H7 (cell line): ENCODE measurements around the gene LRRK1. TPM values are rescaled to one million over a fixed set of nuclear protein-coding genes. Genes with fewer than 3 reads are reported as not detected.

Experiments
- DNase-seq: peaks from one replicate; pipeline ENCODE4 v3.0.0; 2012
- H3K27me3 ChIP-seq: 2 replicates; pipeline ENCODE4 v1.6.0; 2011; ENCODE audit warnings: mild to moderate bottlenecking, low read length; ENCODE audit not compliant: control insufficient read depth, insufficient read depth
- H3K36me3 ChIP-seq: replicated peaks from 2 replicates; pipeline ENCODE4 v1.5.1; 2011; ENCODE audit warnings: low read length; ENCODE audit not compliant: control insufficient read depth, insufficient read depth
- H3K4me3 ChIP-seq: 2 replicates; pipeline ENCODE4 v1.5.1; 2011; ENCODE audit warnings: low read depth, mild to moderate bottlenecking, control low read depth, low read length, moderate library complexity; ENCODE audit not compliant: insufficient read depth
- total RNA-seq: library from RNA; depleted of rRNA; stranded (reverse); fragments of >200 nt; shearing (Covaris generic); gene quantifications from 2 replicates; pipeline ENCODE4 v1.2.3, GENCODE V29; 2014

The LRRK1 gene
- total RNA-seq, 1 experiment from 2014 or later: 3.3 TPM

- DNase-seq: no peak
- H3K27me3 ChIP-seq: no peaks in the 10 kb centered on the region
- H3K4me3 ChIP-seq: no peak overlapping the region
- no peaks in the 10 kb centered on the region for H3K36me3 ChIP-seq
Measured at GRCh38 chr15:101001056-101001455, 81.9 kb downstream of the LRRK1 start.

- no peak overlapping the region for H3K4me3 ChIP-seq
- H3K36me3 ChIP-seq: no peaks in the 10 kb centered on the region
- H3K27me3 ChIP-seq: no peaks in the 10 kb centered on the region
- DNase-seq: no peak
Measured at GRCh38 chr15:101001796-101002195, 82.6 kb downstream of the LRRK1 start.

- no peaks in the 10 kb centered on the region for H3K36me3 ChIP-seq
- DNase-seq: no peak
- H3K27me3 ChIP-seq: peaks cover 1% of the 10 kb centered on the region
- no peak overlapping the region for H3K4me3 ChIP-seq
Measured at GRCh38 chr15:101003081-101003480, 83.9 kb downstream of the LRRK1 start.

- Histone ChIP-seq H3K27me3 (peaks cover 1% of the 10 kb centered on the region), H3K36me3 (no peaks in the 10 kb centered on the region), H3K4me3 (no peak overlapping the region)
- DNase-seq: no peak
Measured at GRCh38 chr15:101003706-101004105, 84.5 kb downstream of the LRRK1 start.

- DNase-seq: no peak
Measured at GRCh38 chr15:101004500-101004899, 85.3 kb downstream of the LRRK1 start.

GRCh38 chr15:101004986-101005747 is 86.0 kb downstream of the LRRK1 start:
- DNase-seq: no peak
- Histone ChIP-seq H3K4me3 (no peak overlapping the region), H3K27me3 (peaks cover 1% of the 10 kb centered on the region), H3K36me3 (no peaks in the 10 kb centered on the region)

More at GRCh38 chr15:101004500-101004899, 85.3 kb downstream of the LRRK1 start:
- no peak overlapping the region for H3K4me3 ChIP-seq
- peaks cover 1% of the 10 kb centered on the region for H3K27me3 ChIP-seq
- H3K36me3 ChIP-seq: no peaks in the 10 kb centered on the region

- H3K36me3 ChIP-seq: no peaks in the 10 kb centered on the region
- peaks cover 1% of the 10 kb centered on the region for H3K27me3 ChIP-seq
- no peak overlapping the region for H3K4me3 ChIP-seq
- DNase-seq: peak; percentile 91
Measured at GRCh38 chr15:101006931-101007691, 88.0 kb downstream of the LRRK1 start.

- H3K27me3 ChIP-seq: peaks cover 1% of the 10 kb centered on the region
- no peaks in the 10 kb centered on the region for H3K36me3 ChIP-seq
- peak overlapping the region; percentile 37 for H3K4me3 ChIP-seq
- peak; percentile 95 for DNase-seq
Measured at GRCh38 chr15:101008158-101009139, 89.3 kb downstream of the LRRK1 start.

GRCh38 chr15:101009176-101009575 is 90.0 kb downstream of the LRRK1 start:
- peaks cover 1% of the 10 kb centered on the region for H3K27me3 ChIP-seq
- no peaks in the 10 kb centered on the region for H3K36me3 ChIP-seq
- no peak overlapping the region for H3K4me3 ChIP-seq
- no peak for DNase-seq

- no peak for DNase-seq
Measured at GRCh38 chr15:101010781-101011180, 91.6 kb downstream of the LRRK1 start.

GRCh38 chr15:101012326-101013200 is 93.4 kb downstream of the LRRK1 start:
- H3K27me3 ChIP-seq: peaks cover under 1% of the 10 kb centered on the region
- no peaks in the 10 kb centered on the region for H3K36me3 ChIP-seq
- no peak overlapping the region for H3K4me3 ChIP-seq
- DNase-seq: no peak

More at GRCh38 chr15:101010781-101011180, 91.6 kb downstream of the LRRK1 start:
- Histone ChIP-seq H3K4me3 (no peak overlapping the region), H3K27me3 (peaks cover 1% of the 10 kb centered on the region), H3K36me3 (no peaks in the 10 kb centered on the region)

- H3K4me3 ChIP-seq: no peak overlapping the region
- no peak for DNase-seq
- no peaks in the 10 kb centered on the region for H3K36me3 ChIP-seq
- H3K27me3 ChIP-seq: no peaks in the 10 kb centered on the region; the same call in 1 of the 2 replicates
Measured at GRCh38 chr15:101013201-101013550, 94.0 kb downstream of the LRRK1 start.

- no peak for DNase-seq
- H3K27me3 ChIP-seq: no peaks in the 10 kb centered on the region
Measured at GRCh38 chr15:101013769-101014675, 94.9 kb downstream of the LRRK1 start.

More at GRCh38 chr15:101013769-101014675, 94.9 kb downstream of the LRRK1 start:
- no peak overlapping the region for H3K4me3 ChIP-seq
- H3K36me3 ChIP-seq: no peaks in the 10 kb centered on the region
